ENCODE results near the gene IFT122.

GRCh38 chr3:129555616-129556357, 115.8 kb downstream of the IFT122 start:
- TF ChIP-seq CTCF (IDR thresholded peaks at IDR 0.05): no peak
- TF ChIP-seq POLR2AphosphoS5 (IDR thresholded peaks at IDR 0.05): no peak
- no peak for TF ChIP-seq POLR2A (IDR thresholded peaks at IDR 0.05)
